H9 (cell line): ENCODE data around the gene ARMC2. TPM values are rescaled to one million over a fixed set of nuclear protein-coding genes. Genes with fewer than 3 reads are reported as not detected.

ENCODE experiments used
- DNase-seq: peaks from one replicate; pipeline ENCODE4 v3.0.0-alpha.2; 2017
- H2AFZ ChIP-seq: one replicate; pipeline ENCODE4 v1.6.1; 2013; ENCODE audit warnings: mild to moderate bottlenecking, low read length, control low read depth, moderate library complexity
- H2AK5ac ChIP-seq: 2 replicates; pipeline ENCODE4 v1.6.1; 2013; ENCODE audit warnings: low read length, control low read depth, mixed read lengths; ENCODE audit not compliant: insufficient read length
- H2BK120ac ChIP-seq: one replicate; pipeline ENCODE4 v1.6.1; 2013; ENCODE audit warnings: low read depth, mild to moderate bottlenecking, low read length, control low read depth, inconsistent platforms; ENCODE audit not compliant: poor library complexity, severe bottlenecking
- H2BK12ac ChIP-seq: 2 replicates; pipeline ENCODE4 v1.6.1; 2013; ENCODE audit warnings: low read length, control low read depth, mixed read lengths, low read depth; ENCODE audit not compliant: insufficient read length
- H2BK15ac ChIP-seq: 2 replicates; pipeline ENCODE4 v1.6.1; 2013; ENCODE audit warnings: low read depth, low read length, control low read depth
- H2BK20ac ChIP-seq: one replicate; pipeline ENCODE4 v1.6.1; 2013; ENCODE audit warnings: low read depth, mild to moderate bottlenecking, low read length, control low read depth, inconsistent platforms; ENCODE audit not compliant: poor library complexity, severe bottlenecking
- H2BK5ac ChIP-seq: 2 replicates; pipeline ENCODE4 v1.6.1; 2013; ENCODE audit warnings: low read length, control low read depth, mixed read lengths; ENCODE audit not compliant: insufficient read length
- H3K14ac ChIP-seq: 2 replicates; pipeline ENCODE4 v1.6.1; 2013; ENCODE audit warnings: low read length, control low read depth; ENCODE audit not compliant: insufficient read depth
- H3K18ac ChIP-seq: 2 replicates; pipeline ENCODE4 v1.6.1; 2013; ENCODE audit warnings: low read depth, mild to moderate bottlenecking, mixed read lengths, low read length, control low read depth; ENCODE audit not compliant: insufficient read length
- H3K23ac ChIP-seq: 2 replicates; pipeline ENCODE4 v1.6.1; 2013; ENCODE audit warnings: low read length, control low read depth, mixed read lengths, low read depth; ENCODE audit not compliant: insufficient read length
- H3K23me2 ChIP-seq: 2 replicates; pipeline ENCODE4 v1.6.1; 2013; ENCODE audit warnings: low read depth, mild to moderate bottlenecking, mixed read lengths, low read length, control low read depth; ENCODE audit not compliant: insufficient read length, poor library complexity, severe bottlenecking
- H3K27ac ChIP-seq: 2 replicates; pipeline ENCODE4 v1.5.1; 2013; ENCODE audit warnings: low read length, control low read depth, mixed read lengths, low read depth; ENCODE audit not compliant: insufficient read length
- H3K27me3 ChIP-seq: 2 replicates; pipeline ENCODE4 v1.6.1; 2013; ENCODE audit warnings: low read length, control low read depth, inconsistent platforms; ENCODE audit not compliant: insufficient read depth
- H3K4ac ChIP-seq: 2 replicates; pipeline ENCODE4 v1.6.1; 2013; ENCODE audit warnings: low read depth, mild to moderate bottlenecking, control low read depth, inconsistent platforms, low read length, moderate library complexity
- H3K4me1 ChIP-seq: 2 replicates; pipeline ENCODE4 v1.6.1; 2013; ENCODE audit warnings: low read length, control low read depth, inconsistent platforms; ENCODE audit not compliant: insufficient read depth
- H3K4me2 ChIP-seq: 2 replicates; pipeline ENCODE4 v1.6.1; 2013; ENCODE audit warnings: low read length, control low read depth, mixed read lengths; ENCODE audit not compliant: insufficient read length, insufficient read depth
- H3K56ac ChIP-seq: 2 replicates; pipeline ENCODE4 v1.6.1; 2013; ENCODE audit warnings: low read depth, mild to moderate bottlenecking, mixed read lengths, low read length, control low read depth; ENCODE audit not compliant: insufficient read length
- H3K79me1 ChIP-seq: 2 replicates; pipeline ENCODE4 v1.6.1; 2013; ENCODE audit warnings: low read depth, mild to moderate bottlenecking, moderate library complexity, low read length, control low read depth, inconsistent platforms; ENCODE audit not compliant: insufficient read depth, poor library complexity, severe bottlenecking
- H3K79me2 ChIP-seq: 2 replicates; pipeline ENCODE4 v1.6.1; 2013; ENCODE audit warnings: low read length, control low read depth, inconsistent platforms; ENCODE audit not compliant: insufficient read depth
- H3K9ac ChIP-seq: 2 replicates; pipeline ENCODE4 v1.6.1; 2013; ENCODE audit warnings: low read length, control low read depth, mixed read lengths; ENCODE audit not compliant: insufficient read length; ENCODE audit errors: extremely low read depth
- H3K9me3 ChIP-seq: one replicate; pipeline ENCODE4 v1.6.1; 2013; ENCODE audit warnings: low read depth, low read length, inconsistent platforms; ENCODE audit not compliant: control insufficient read depth
- H3T11ph ChIP-seq: one replicate; pipeline ENCODE4 v1.6.1; 2013; ENCODE audit warnings: mild to moderate bottlenecking, low read length, control low read depth, inconsistent platforms
- H4K20me1 ChIP-seq: one replicate; pipeline ENCODE4 v1.6.1; 2013; ENCODE audit not compliant: control insufficient read depth, insufficient read length, insufficient read depth
- H4K5ac ChIP-seq: 2 replicates; pipeline ENCODE4 v1.6.1; 2013; ENCODE audit warnings: low read depth, mild to moderate bottlenecking, mixed read lengths, low read length, control low read depth; ENCODE audit not compliant: insufficient read length
- H4K8ac ChIP-seq: replicated peaks from 2 replicates; pipeline ENCODE4 v1.6.1; 2013; ENCODE audit warnings: low read length, control low read depth, mixed read lengths, low read depth; ENCODE audit not compliant: insufficient read length
- H4K91ac ChIP-seq: 2 replicates; pipeline ENCODE4 v1.6.1; 2013; ENCODE audit warnings: low read depth, mild to moderate bottlenecking, moderate library complexity, mixed read lengths, low read length, control low read depth; ENCODE audit not compliant: insufficient read length
- H3K27ac Mint-ChIP-seq, 3 experiments: 2 replicates in 2 of 3; 3 replicates in 1 of 3; pipeline ENCODE4 v1.8.0; 2020 to 2021; ENCODE audit warnings: mixed read lengths in 3 of 3, mild to moderate bottlenecking in 1 of 3, moderate library complexity in 1 of 3
- H3K27me3 Mint-ChIP-seq: 2 replicates; pipeline ENCODE4 v1.8.0; 2021; ENCODE audit warnings: low read depth, mild to moderate bottlenecking, moderate library complexity, mixed read lengths
- H3K36me3 Mint-ChIP-seq, 3 experiments: 2 replicates in 2 of 3; 3 replicates in 1 of 3; pipeline ENCODE4 v1.8.0; 2020 to 2021; ENCODE audit warnings: low read depth in 3 of 3, mixed read lengths in 3 of 3; ENCODE audit not compliant: insufficient read depth in 1 of 3
- H3K4me1 Mint-ChIP-seq, 2 experiments: 2 replicates each; pipeline ENCODE4 v1.8.0; 2020; ENCODE audit warnings: mixed read lengths in 2 of 2
- H3K4me3 Mint-ChIP-seq, 2 experiments: 2 replicates in 1 of 2; 3 replicates in 1 of 2; pipeline ENCODE4 v1.8.0; 2020 to 2021; ENCODE audit warnings: mild to moderate bottlenecking in 2 of 2, mixed read lengths in 2 of 2, moderate library complexity in 1 of 2
- H3K9me3 Mint-ChIP-seq, 2 experiments: 2 replicates in 1 of 2; 3 replicates in 1 of 2; pipeline ENCODE4 v1.8.0; 2020; ENCODE audit warnings: mild to moderate bottlenecking in 2 of 2, mixed read lengths in 2 of 2, moderate library complexity in 1 of 2
- WGBS: extraction: QIAGEN DNeasy Blood & Tissue Kit; methylation state at CpG from one replicate; pipeline ENCODE4 v1.1.7; 2013; ENCODE audit warnings: missing lambda C conversion rate, low lambda C conversion rate, mixed read lengths; ENCODE audit not compliant: insufficient read length; ENCODE audit errors: extremely low coverage; 5-methylcytosine and 5-hydroxymethylcytosine counted together
- total RNA-seq: library from RNA; stranded (reverse); gene quantifications from 2 replicates; pipeline ENCODE4 v1.2.1, GENCODE V29; 2021
- TF ChIP-seq, protein P1 (sequence below): fragments of 200-600 bp; sonication (generic); conservative IDR thresholded peaks from 3 replicates; pipeline ENCODE4 v1.8.0; 2021; ENCODE audit warnings: antibody characterized with exemption, mild to moderate bottlenecking

Gene ARMC2
- total RNA-seq, 1 experiment from 2014 or later = 2.8 TPM

- Mint-ChIP-seq H3K27me3 (no peaks in the 10 kb centered on the region), H3K4me1 (no peaks in the 10 kb centered on the region), H3K4me3 (no peak overlapping the region), H3K27ac (no peak overlapping the region), H3K36me3 (no peaks in the 10 kb centered on the region), H3K9me3 (no peaks in the 10 kb centered on the region)
- Histone ChIP-seq H4K91ac (no peak overlapping the region), H4K5ac (no peak overlapping the region), H2BK15ac (no peak overlapping the region), H3K4me1 (no peaks in the 10 kb centered on the region), H2BK5ac (no peak overlapping the region), H3K79me2 (no peaks in the 10 kb centered on the region), H4K20me1 (no peaks in the 10 kb centered on the region), H2AFZ (no peak overlapping the region), H2AK5ac (no peak overlapping the region), H3K9me3 (no peaks in the 10 kb centered on the region), H2BK12ac (no peak overlapping the region), H3K18ac (no peak overlapping the region), H3K4ac (no peak overlapping the region), H4K8ac (no peak overlapping the region), H3K4me2 (no peak overlapping the region), H3K23me2 (no peaks in the 10 kb centered on the region), H2BK120ac (no peak overlapping the region), H3T11ph (no peak overlapping the region), H3K27ac (no peak overlapping the region), H3K56ac (no peak overlapping the region), H3K27me3 (no peaks in the 10 kb centered on the region), H3K79me1 (no peaks in the 10 kb centered on the region), H3K14ac (no peak overlapping the region), H2BK20ac (no peak overlapping the region), H3K23ac (no peak overlapping the region), H3K9ac (no peak overlapping the region)
- TF ChIP-seq, protein P1, sequence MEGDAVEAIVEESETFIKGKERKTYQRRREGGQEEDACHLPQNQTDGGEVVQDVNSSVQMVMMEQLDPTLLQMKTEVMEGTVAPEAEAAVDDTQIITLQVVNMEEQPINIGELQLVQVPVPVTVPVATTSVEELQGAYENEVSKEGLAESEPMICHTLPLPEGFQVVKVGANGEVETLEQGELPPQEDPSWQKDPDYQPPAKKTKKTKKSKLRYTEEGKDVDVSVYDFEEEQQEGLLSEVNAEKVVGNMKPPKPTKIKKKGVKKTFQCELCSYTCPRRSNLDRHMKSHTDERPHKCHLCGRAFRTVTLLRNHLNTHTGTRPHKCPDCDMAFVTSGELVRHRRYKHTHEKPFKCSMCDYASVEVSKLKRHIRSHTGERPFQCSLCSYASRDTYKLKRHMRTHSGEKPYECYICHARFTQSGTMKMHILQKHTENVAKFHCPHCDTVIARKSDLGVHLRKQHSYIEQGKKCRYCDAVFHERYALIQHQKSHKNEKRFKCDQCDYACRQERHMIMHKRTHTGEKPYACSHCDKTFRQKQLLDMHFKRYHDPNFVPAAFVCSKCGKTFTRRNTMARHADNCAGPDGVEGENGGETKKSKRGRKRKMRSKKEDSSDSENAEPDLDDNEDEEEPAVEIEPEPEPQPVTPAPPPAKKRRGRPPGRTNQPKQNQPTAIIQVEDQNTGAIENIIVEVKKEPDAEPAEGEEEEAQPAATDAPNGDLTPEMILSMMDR = no peak
- WGBS = no CpG with 5 or more reads among the region's 4 CpGs
- no peak for DNase-seq
Observed at GRCh38 chr6:108806665-108807064, 41.6 kb upstream of the ARMC2 start.
